Stimulated activated CD4-positive, alpha-beta T cell treated with anti-CD3 and anti-CD28 coated beads, Interleukin-2, amount 100 ng/mL, for 4 hours (primary cell): ENCODE results near the gene TST.

ENCODE experiments used
- DNase-seq: peaks from one replicate; pipeline ENCODE4 v3.0.0-alpha.2; 2020; ENCODE audit warnings: low read depth

Gene TST

DNA sequence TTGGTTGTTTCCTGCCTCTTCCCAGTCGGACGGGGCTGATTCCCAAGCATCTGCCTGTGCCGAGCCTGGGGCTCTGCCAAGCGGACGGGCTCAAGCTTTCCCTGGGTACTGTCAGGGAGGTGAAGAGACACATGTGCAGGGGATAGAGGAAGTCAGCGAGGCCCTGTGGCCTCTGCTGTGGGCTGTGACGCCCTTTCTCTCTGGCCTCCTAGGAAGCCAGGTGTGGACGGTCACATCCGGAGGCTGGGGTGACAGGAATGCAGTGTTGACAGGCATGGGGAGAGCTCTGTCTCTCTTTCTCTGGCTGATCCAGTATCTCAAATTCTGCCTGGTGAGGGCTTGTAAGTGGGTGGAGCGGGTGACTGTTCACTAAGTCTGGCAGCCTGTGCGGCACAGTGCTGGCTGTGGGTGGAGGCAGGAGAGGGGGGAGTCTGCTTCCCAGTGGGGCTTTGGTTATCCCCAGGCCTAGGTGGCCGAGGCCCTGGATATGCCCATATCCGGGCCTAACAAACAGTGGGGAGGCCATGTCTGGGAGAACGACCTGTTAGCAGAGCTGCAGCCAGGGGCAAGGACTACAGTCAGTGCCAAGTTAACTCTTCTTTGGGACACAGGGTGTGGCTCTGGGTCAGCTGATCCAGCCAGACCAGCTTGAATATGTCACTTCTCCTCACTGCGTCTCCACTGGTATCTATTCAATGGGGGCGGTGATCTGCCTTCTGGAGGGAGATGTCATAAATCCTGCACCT lies 34.2 kb upstream of the TST start:
- DNase-seq = no peak

- no peak for DNase-seq
These were observed 33.4 kb upstream of the TST start for GRCh38 chr22:37052386-37053309.

- peak; percentile 71 for DNase-seq
These were observed 32.4 kb upstream of the TST start, which contains the start of gene KCTD17 for GRCh38 chr22:37051391-37052385. TSS of gene KCTD17 (plus strand) at chr22:37051742. CDS start at chr22:37051761, 19 bp downstream.

- no peak for DNase-seq
These were observed 31.7 kb upstream of the TST start for GRCh38 chr22:37050913-37051312.

- DNase-seq = no peak
These were observed 30.0 kb upstream of the TST start for GRCh38 chr22:37049224-37049623.

DNA sequence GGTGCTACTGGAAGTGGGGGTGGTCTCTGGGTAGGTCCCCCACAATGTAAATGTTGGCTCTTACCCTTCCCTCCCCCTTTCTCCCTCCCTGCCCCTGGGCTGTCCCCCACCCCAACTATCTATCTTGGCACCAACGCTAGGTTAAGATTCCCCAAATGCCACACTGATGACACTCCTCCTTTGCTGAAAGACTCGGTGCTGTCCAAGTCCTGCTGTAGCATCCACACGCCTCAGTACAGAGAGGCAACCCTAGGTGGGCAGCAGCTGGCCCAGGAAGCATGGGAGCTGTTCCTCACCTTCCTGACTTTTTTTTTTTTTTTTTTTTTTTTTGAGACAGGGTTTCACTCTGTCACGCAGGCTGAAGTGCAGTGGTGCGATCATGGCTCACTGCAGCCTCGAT lies 28.9 kb upstream of the TST start:
- DNase-seq = no peak

- no peak for DNase-seq
These were observed 27.8 kb upstream of the TST start for GRCh38 chr22:37047006-37047405.

- DNase-seq = no peak
These were observed 27.3 kb upstream of the TST start for GRCh38 chr22:37046589-37046988.

- no peak for DNase-seq
These were observed 26.7 kb upstream of the TST start for GRCh38 chr22:37045958-37046357.

DNA sequence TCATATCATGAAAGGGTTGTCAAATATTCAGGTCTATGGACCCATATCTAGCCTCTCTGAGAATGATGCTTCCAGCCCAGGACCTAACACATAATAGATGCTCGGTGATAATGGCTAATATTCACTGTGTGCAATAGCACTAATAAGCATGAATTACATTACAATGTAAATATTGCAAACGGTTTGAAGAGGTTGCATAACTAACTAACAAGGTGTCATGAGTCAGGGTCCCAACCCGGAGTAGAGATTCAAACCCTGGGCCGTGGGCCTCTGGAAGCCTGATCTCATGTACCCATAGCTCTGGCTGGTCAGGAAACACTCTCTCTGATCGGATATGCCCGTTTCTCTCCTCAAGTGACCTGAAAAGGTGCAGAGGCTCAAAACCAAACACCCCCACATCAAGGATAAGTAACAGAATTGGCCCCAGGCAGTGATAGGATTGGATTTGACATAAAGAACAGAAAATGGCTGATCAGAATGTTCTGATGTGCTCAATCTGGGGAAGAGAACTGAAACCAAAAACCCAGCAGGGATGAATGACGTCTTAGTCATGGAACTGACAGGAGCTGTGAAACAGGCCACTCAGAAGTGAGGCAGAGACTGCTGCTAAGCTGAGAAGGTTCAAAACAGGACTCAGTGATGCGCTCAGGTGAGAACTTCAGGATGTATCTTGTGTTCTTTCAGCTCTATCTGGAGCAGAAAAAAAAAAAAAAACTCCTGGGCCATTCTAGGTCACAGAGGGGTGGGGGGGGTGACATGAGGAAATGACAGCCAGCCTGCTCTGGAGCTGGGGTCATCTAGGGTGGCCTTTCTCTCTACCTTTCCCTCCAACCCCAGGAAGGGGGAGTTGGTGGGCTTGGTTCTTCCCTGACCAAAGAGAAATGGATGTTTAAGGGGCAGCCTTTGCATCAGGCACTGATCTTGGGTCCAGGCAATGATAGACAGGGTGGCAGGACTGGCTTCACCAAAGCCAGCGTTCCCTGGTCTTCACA lies 25.7 kb upstream of the TST start:
- DNase-seq = no peak

DNA sequence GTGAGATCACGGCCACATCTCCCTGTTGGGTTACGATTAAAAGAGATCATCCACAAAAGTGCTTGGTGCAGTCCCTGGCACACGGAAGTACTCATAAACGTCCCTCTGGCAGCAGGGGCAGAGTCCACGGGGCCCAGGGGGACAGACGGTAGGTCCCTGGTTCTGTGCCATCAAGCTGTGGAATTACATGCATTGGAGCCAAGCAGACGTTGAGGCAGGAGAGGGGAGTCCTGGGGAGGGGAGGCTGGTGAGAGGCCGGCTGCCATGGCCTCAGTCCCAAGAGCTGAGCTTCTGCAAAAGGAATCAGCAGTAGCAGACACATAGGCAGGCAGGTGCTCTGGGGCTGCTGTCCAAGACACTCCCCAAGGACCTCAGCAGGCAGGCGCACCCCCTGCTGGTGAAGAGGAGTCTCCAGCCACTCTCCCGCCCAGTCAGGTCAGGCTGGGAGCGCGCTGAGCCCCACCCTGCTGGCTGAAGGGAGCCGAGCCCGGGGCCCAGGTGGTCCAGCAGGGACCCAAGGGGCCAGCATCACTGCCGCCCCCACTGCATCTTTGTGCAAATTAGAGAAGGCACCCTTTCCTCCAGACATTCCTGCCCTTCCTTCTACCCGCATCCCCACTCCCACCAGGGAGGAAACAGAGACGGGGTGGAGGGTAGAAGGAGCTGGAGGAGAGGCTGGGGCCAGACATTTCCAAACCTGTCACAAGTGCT lies 24.7 kb upstream of the TST start:
- DNase-seq = no peak

- DNase-seq = no peak
These were observed 24.1 kb upstream of the TST start for GRCh38 chr22:37043209-37043827.

DNA sequence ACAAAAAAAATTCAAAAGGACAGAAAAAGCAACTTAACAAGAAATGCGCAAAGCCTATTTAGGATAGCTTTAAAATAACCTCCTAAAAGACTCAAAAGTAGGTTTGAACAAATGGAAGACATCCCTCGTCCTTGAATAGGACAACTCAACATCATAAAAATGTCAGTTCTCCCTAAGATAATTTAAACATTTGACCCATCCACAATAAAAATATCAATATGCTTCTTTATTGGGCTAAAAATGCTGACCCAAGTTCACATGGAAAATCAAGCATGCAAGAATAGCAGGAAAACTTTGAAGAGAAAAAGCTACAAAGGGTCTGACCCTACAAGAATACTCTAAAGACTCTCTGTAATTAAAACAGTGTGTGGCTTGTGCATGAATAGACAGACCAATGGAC lies 20.2 kb upstream of the TST start:
- DNase-seq = no peak

- DNase-seq = no peak
These were observed 18.4 kb upstream of the TST start for GRCh38 chr22:37037669-37038068.

DNA sequence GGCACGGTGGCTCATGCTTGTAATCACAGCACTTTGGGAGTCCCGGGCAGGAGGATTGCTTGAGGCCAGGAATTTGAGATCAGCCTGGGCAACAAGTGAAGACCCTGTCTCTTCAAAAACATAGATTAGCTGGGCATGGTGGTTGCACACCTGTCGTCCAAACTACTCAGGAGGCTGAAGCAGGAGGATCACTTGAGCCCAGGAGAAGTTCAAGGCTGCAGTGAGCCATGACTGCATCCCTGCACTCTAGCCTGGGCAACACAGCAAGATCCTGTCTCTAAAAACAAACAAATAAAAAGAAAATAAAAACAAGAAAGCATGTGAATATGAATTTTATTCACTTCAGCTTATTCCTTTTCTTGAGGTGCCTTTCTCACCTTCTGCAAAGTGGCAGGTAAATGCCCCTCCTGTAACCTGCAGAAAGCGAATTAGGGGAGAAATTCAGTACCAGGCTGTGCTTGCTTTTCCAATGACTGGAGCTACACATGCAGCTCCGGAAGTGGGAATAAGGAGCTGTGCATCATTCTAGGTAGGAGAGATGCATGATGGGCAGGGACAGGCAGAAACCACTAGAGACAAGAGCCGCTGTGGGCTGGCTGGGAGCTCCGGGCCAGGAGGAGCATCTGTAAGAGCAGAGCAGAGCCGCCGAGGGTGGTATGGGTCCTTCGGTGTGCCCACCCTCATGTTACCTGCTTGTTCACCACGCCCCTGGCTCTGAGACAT lies 17.6 kb upstream of the TST start:
- DNase-seq = no peak

DNA sequence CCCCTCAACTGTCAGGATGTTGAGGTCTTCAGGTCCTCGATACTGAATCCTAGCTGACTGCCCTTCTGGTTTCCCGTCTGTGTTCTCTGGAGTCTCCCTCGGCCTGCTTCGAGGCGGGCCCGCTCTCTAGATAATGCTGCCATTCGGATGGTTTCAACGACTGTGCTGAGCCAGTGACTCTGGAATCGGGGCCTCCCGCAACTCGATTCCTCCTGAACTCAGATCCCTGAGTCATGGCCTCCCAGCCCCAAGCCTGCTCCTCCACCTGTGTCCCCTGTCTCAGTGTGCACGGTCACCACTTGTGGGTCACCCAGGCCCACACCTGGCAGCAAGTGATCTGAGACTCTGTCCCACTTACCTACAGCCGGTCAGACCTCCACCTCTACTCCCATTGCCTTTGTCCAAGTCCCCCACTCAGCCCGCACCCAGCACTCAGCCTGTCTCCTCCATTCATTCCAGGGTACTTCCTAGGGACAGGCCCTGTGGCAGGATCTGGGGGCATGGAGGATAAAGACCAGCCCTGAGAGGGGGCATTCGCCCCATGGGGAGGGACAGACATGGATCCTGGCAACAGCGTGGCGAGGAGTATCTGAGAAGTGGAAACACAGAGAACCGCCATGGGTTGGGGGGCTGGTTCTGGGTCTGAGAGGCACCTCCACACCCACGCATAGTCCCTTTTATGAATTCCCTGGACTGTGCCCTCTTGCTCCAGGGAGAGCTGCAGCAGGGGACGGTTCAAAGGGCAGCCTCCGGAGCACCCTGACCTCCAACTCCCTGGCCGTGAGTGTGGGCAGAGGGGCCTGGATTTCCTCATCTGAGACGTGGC lies 14.6 kb upstream of the TST start:
- no peak for DNase-seq

DNA sequence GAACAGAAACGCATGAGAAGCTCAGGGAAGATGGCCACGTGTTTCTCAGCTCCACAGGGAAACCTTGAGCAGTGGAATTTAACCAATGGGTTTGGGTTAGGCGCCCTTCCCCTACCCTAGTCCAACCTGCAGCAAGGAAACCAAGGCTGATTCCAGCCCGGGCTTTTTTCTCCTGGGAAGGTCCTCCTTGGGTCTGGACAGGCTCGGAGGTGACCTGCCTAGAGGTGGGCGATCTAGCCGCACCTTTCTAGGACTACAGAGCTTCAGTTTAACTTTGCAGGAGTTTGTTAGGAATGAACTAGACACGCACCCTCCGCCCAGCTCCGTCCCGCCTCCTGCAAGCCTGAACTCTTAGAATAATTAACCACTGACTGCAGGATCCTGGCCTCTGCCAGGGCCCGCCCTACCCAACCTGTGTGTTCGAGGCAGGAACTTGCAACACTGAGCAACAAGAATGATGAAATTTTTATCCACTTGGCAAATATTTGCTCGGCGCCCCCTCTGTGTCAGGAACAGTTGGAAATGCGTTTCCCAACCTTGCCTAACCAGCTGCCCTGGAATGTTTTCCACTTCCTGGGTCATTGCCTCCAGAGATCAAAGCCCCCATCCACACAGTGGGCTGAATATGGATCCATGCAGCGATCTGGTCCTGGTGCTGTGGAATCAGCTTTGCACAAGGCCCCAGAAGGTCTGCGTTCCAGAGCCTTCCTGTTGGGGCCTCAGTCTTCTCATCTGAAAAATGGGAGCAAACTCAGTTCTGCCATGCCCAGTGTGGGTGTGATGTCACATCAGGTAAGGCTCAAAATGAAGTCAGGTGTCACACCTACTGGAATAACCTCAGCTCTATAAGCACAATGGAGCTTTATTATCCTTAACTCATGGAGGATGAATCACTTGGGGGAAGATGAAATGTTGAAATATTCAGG lies 13.6 kb upstream of the TST start:
- DNase-seq = no peak
